ENCODE results near the gene CDV3.

The CDV3 gene

GRCh38 chr3:133563816-133564215 lies 9.7 kb upstream of the CDV3 start:
- no peak for TF ChIP-seq CTCF (IDR thresholded peaks at IDR 0.05)
- H3K4me1 ChIP-seq: no peaks in the 10 kb centered on the region
- H3K36me3 ChIP-seq (ENCODE audit: control insufficient read depth, insufficient read depth, low read length): no peaks in the 10 kb centered on the region
- no peaks in the 10 kb centered on the region for H3K27me3 ChIP-seq (ENCODE audit: control insufficient read depth, insufficient read depth, low read length)
- no peak overlapping the region for H3K4me2 ChIP-seq (ENCODE audit: low read length)
- H3K9ac ChIP-seq: no peak overlapping the region
- no peak overlapping the region for H2AFZ ChIP-seq
- H3K79me2 ChIP-seq: no peaks in the 10 kb centered on the region
- no peak overlapping the region for H3K4me3 ChIP-seq (ENCODE audit: low read depth, low read length)
- no peaks in the 10 kb centered on the region for H3K9me3 ChIP-seq (ENCODE audit: control insufficient read depth, low read length)
- no peak overlapping the region for H3K27ac ChIP-seq

DNA sequence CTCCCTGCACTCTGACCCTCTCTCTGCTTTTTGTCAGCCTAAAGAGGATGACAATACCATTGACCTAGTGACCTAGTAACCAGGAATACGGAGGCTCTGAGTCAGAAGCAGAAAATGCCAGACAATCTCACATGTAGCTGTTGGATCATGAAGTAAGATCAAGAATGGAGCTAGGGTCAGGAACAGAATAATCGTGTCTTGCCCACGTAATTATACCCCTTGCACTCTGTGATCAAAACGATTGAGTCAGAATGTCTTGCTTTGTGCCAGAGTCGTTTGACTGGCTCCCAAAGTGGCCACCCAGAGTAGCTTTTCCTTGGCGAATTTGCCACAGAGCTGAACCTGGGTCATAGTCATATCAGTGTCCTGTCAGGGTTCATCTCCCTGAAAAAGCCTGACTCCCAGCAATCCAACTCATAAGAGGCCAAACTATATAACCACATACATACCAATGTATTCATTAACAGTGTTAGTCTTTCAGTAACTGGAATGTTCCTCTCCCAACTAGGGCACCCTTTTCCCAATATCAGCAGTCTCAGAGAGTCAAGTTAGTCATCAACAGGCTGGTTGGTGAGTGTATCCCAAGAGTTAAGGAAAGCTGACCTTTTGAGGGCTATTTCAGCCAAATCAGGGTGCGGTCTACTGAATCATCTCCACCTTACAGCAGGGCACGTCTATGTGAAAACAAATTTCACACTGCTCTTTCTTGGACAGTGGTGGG lies 5.0 kb upstream of the CDV3 start:
- Histone ChIP-seq H3K36me3 (ENCODE audit: control insufficient read depth, insufficient read depth, low read length) (no peaks in the 10 kb centered on the region), H3K27ac (no peak overlapping the region), H3K9ac (no peak overlapping the region), H2AFZ (no peak overlapping the region), H3K79me2 (no peaks in the 10 kb centered on the region), H3K27me3 (ENCODE audit: control insufficient read depth, insufficient read depth, low read length) (no peaks in the 10 kb centered on the region), H3K9me3 (ENCODE audit: control insufficient read depth, low read length) (no peaks in the 10 kb centered on the region), H3K4me2 (ENCODE audit: low read length) (no peak overlapping the region), H3K4me1 (peaks cover 4% of the 10 kb centered on the region), H3K4me3 (ENCODE audit: low read depth, low read length) (no peak overlapping the region)
- TF ChIP-seq CTCF (IDR thresholded peaks at IDR 0.05): no peak

- Histone ChIP-seq H3K9me3 (ENCODE audit: control insufficient read depth, low read length) (no peaks in the 10 kb centered on the region), H3K27me3 (ENCODE audit: control insufficient read depth, insufficient read depth, low read length) (no peaks in the 10 kb centered on the region), H3K27ac (peak overlapping the region; percentile 2), H2AFZ (no peak overlapping the region), H3K9ac (no peak overlapping the region), H3K4me3 (ENCODE audit: low read depth, low read length) (no peak overlapping the region), H3K36me3 (ENCODE audit: control insufficient read depth, insufficient read depth, low read length) (no peaks in the 10 kb centered on the region), H3K79me2 (peaks cover 6% of the 10 kb centered on the region), H3K4me1 (peaks cover 7% of the 10 kb centered on the region), H3K4me2 (ENCODE audit: low read length) (no peak overlapping the region)
- TF ChIP-seq CTCF (IDR thresholded peaks at IDR 0.05): no peak
These were observed 3.1 kb upstream of the CDV3 start for GRCh38 chr3:133570139-133570936.

GRCh38 chr3:133570937-133571320 lies 2.6 kb upstream of the CDV3 start:
- no peak overlapping the region for H3K4me2 ChIP-seq (ENCODE audit: low read length)

More at GRCh38 chr3:133570937-133571320, 2.6 kb upstream of the CDV3 start:
- Histone ChIP-seq H3K4me1 (peaks cover 12% of the 10 kb centered on the region), H3K36me3 (ENCODE audit: control insufficient read depth, insufficient read depth, low read length) (no peaks in the 10 kb centered on the region), H3K9me3 (ENCODE audit: control insufficient read depth, low read length) (no peaks in the 10 kb centered on the region), H3K9ac (no peak overlapping the region), H2AFZ (no peak overlapping the region), H3K4me3 (ENCODE audit: low read depth, low read length) (no peak overlapping the region), H3K79me2 (peaks cover 9% of the 10 kb centered on the region), H3K27ac (no peak overlapping the region), H3K27me3 (ENCODE audit: control insufficient read depth, insufficient read depth, low read length) (no peaks in the 10 kb centered on the region)
- no peak for TF ChIP-seq CTCF (IDR thresholded peaks at IDR 0.05)

Data from parathyroid adenoma (tissue), 2 donors.